Uterus (tissue), 2 donors: Measurements from ENCODE around the gene FAM3B.

Experiments used
- CTCF ChIP-seq, 4 experiments: fragments of 200-600 bp in 2 of 4; fragments of 450-650 bp in 2 of 4; sonication (generic) in 2 of 4; IDR thresholded peaks; one replicate each; pipeline ENCODE4 v1.5.1; 2016 to 2019; ENCODE audit warnings: antibody characterized with exemption in 4 of 4, mild to moderate bottlenecking in 2 of 4, moderate library complexity in 1 of 4
- POLR2A ChIP-seq, 2 donors: fragments of 450-650 bp; IDR thresholded peaks; one replicate each; pipeline ENCODE4 v1.6.1; 2016; ENCODE audit warnings: antibody characterized with exemption in 2 of 2, mild to moderate bottlenecking in 1 of 2, moderate library complexity in 1 of 2

- TF ChIP-seq POLR2A (IDR thresholded peaks at IDR 0.05) (no peak), CTCF (IDR thresholded peaks at IDR 0.05) (no peak)
Observed at GRCh38 chr21:41325138-41325912, 8.7 kb downstream of the FAM3B start.
